ENCODE results near the gene VPS33A. TPM values are rescaled to one million over a fixed set of nuclear protein-coding genes. Genes with fewer than 3 reads are reported as not detected.

Gene VPS33A
- total and polyA plus RNA-seq, 2 of the 13 experiments (the other 11 are each of a cell fraction or from before 2014, with no cell fraction given) = 11.0 to 43.6 TPM

DNA sequence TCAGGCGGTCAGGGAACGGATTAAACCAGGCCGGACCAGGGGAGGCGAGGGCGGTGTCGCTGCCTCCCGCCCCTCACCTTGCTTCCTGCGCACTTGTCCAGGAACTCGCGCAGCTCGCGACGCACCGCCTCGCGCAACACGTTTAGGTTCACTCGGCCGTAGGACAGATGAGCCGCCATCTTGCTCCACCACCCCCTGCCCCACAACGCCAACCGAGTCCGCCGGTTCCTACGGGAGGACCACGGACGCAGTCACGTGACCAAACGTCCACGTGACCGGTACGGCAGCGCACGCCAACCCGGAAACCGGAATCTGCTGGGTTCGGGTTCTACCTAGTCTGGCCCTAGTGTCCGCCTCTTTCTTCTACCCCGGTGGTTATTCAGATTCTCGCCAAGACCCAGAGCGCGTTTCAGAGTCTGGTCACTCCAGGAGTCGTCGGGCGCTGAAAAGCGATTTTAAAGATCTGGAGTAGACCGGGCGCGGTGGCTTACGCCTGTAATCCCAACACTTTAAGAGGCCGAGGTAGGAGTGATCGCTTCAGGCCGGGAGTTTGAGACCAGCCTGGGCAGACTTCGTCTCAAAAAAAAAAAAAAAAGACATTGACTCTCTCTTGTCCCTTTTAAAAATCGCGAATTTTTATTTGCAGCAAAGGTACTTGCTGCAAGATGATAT lies at the start of gene VPS33A (continued):
- TF ChIP-seq, protein P1, sequence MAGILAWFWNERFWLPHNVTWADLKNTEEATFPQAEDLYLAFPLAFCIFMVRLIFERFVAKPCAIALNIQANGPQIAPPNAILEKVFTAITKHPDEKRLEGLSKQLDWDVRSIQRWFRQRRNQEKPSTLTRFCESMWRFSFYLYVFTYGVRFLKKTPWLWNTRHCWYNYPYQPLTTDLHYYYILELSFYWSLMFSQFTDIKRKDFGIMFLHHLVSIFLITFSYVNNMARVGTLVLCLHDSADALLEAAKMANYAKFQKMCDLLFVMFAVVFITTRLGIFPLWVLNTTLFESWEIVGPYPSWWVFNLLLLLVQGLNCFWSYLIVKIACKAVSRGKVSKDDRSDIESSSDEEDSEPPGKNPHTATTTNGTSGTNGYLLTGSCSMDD (CRISPR knock-in tag; IDR thresholded peaks at IDR 0.05) = no peak
- TF ChIP-seq LCORL (IDR thresholded peaks at IDR 0.05) (0 out of 2 replicates have a peak, but pooled peaks have one; percentile 35), LCORL (CRISPR knock-in tag; IDR thresholded peaks at IDR 0.05) (peak; percentile 83), MAFK (conservative IDR thresholded peaks at IDR 0.05 in 1 of 2, IDR thresholded peaks at IDR 0.05 in 1 of 2; ENCODE audit: low read length in 2 of 2) (no peak; a peak in 1 of 4 replicates), SP1 (IDR thresholded peaks at IDR 0.05) (no peak), SP1 (CRISPR knock-in tag; IDR thresholded peaks at IDR 0.05) (no peak), KLF9 (CRISPR knock-in tag; IDR thresholded peaks at IDR 0.05; ENCODE audit: low read depth) (no peak), TBX2 (CRISPR knock-in tag; IDR thresholded peaks at IDR 0.05; ENCODE audit: borderline replicate concordance) (peak; percentile 60; the same call in 1 of the 2 replicates), KLF16 (CRISPR knock-in tag; IDR thresholded peaks at IDR 0.05) (peak; percentile 85 to 88; a peak in 2 of 4 replicates), HIVEP1 (CRISPR knock-in tag; IDR thresholded peaks at IDR 0.05) (0 out of 2 replicates have a peak, but pooled peaks have one; percentile 65), ZNF501 (CRISPR knock-in tag; IDR thresholded peaks at IDR 0.05) (peak; percentile 90), CHCHD3 (CRISPR knock-in tag; IDR thresholded peaks at IDR 0.05) (0 out of 2 replicates have a peak, but pooled peaks have one; percentile 63), MATR3 (CRISPR knock-in tag; IDR thresholded peaks at IDR 0.05) (no peak), BCL6 (CRISPR knock-in tag; IDR thresholded peaks at IDR 0.05) (peak; percentile 63; the same call in 1 of the 2 replicates), ZNF883 (CRISPR knock-in tag; IDR thresholded peaks at IDR 0.05; ENCODE audit: not compliant biosample characterization) (no peak), HDAC6 (IDR thresholded peaks at IDR 0.05; ENCODE audit: low read depth, low read length) (no peak), ELF4 (CRISPR knock-in tag; IDR thresholded peaks at IDR 0.05; ENCODE audit: borderline replicate concordance) (peak; percentile 94), ZNF354B (CRISPR knock-in tag; IDR thresholded peaks at IDR 0.05) (0 out of 2 replicates have a peak, but pooled peaks have one; percentile 13), KLF12 (CRISPR knock-in tag; IDR thresholded peaks at IDR 0.05; ENCODE audit: borderline replicate concordance) (peak; percentile 64; the same call in 1 of the 2 replicates), SKI (IDR thresholded peaks at IDR 0.05; ENCODE audit: partially characterized antibody) (peak; percentile 52), MBD4 (IDR thresholded peaks at IDR 0.05; ENCODE audit: borderline replicate concordance, low read length) (no peak), ZNF124 (CRISPR knock-in tag; IDR thresholded peaks at IDR 0.05) (peak; percentile 24; the same call in 1 of the 2 replicates)
- TF ChIP-seq, protein P2, sequence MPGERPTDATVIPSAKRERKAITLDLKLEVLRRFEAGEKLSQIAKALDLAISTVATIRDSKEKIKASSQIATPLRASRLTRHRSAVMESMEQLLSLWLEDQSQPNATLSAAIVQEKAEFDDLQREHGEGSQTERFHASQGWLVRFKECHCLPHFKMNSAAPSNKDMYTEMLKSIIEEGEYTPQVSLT (CRISPR knock-in tag; IDR thresholded peaks at IDR 0.05; ENCODE audit: borderline replicate concordance, low read depth) = no peak
- TF ChIP-seq, protein P3, sequence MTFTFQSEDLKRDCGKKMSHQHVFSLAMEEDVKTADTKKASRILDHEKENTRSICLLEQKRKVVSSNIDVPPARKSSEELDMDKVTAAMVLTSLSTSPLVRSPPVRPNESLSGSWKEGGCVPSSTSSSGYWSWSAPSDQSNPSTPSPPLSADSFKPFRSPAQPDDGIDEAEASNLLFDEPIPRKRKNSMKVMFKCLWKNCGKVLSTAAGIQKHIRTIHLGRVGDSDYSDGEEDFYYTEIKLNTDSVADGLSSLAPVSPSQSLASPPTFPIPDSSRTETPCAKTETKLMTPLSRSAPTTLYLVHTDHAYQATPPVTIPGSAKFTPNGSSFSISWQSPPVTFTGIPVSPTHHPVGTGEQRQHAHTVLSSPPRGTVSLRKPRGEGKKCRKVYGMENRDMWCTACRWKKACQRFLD (CRISPR knock-in tag; IDR thresholded peaks at IDR 0.05; ENCODE audit: borderline replicate concordance) = peak; percentile 83; the same call in 1 of the 2 replicates
- TF ChIP-seq, protein P4, sequence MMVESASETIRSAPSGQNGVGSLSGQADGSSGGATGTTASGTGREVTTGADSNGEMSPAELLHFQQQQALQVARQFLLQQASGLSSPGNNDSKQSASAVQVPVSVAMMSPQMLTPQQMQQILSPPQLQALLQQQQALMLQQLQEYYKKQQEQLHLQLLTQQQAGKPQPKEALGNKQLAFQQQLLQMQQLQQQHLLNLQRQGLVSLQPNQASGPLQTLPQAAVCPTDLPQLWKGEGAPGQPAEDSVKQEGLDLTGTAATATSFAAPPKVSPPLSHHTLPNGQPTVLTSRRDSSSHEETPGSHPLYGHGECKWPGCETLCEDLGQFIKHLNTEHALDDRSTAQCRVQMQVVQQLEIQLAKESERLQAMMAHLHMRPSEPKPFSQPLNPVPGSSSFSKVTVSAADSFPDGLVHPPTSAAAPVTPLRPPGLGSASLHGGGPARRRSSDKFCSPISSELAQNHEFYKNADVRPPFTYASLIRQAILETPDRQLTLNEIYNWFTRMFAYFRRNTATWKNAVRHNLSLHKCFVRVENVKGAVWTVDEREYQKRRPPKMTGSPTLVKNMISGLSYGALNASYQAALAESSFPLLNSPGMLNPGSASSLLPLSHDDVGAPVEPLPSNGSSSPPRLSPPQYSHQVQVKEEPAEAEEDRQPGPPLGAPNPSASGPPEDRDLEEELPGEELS (CRISPR knock-in tag; IDR thresholded peaks at IDR 0.05) = peak; percentile 42; the same call in 1 of the 2 replicates

All from HepG2 (cell line).